Stimulated activated CD4-positive, alpha-beta T cell treated with anti-CD3 and anti-CD28 coated beads, Interleukin-2, amount 100 ng/mL, for 48 hours (primary cell): ENCODE measurements around the gene AMBRA1.

Experiments
- DNase-seq, 2 donors: peaks; one replicate each; pipeline ENCODE4 v3.0.0-alpha.2; 2020

The AMBRA1 gene

DNA sequence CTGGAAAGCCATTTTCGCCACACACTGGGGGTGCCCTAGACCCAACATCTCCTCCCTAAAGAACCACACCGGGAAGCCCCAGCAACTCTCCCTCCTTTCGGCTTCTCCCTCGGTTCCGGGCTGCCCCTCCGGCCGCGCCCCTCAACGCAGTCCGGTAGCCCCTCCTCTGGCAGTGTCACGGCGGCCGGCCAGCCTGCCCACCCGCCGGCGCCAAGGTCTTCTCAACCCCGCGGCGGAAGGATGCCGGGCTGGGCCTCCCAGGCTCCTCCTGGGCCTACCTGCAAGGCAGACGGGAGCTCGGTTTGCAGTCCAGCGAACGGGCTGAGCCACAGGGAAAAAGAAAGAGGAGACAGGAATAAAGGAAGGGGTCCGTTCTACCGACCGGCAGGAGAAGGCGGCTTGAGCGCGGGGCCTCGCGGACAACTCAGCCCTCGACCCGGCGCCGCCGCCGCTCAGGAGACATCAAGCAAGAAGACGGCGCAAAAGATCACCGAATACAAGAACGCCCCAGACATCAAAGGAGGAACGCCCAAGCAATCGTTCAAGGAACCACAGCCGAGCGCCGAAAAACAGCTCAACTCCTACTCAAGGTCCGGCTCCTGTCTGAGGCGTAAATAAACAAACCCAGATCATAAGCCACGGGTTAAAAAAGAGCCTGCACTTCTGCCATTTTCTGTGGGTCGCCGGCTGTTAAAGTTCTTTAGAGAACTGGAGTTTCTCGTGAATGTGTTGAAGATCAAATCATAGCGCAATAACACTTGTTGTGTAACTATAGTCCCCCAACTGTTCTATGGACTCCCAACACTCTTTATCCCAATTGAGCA, at the start of gene AMBRA1:
AMBRA1 (minus strand) TSS at position 474 of the 824 bp plus-strand sequence. CDS start 45,643 bp downstream, outside the sequence.
- peak; percentile 81 to 85 for DNase-seq

GRCh38 chr11:46643531-46643930, 49.7 kb upstream of the AMBRA1 start:
- no peak for DNase-seq

DNA sequence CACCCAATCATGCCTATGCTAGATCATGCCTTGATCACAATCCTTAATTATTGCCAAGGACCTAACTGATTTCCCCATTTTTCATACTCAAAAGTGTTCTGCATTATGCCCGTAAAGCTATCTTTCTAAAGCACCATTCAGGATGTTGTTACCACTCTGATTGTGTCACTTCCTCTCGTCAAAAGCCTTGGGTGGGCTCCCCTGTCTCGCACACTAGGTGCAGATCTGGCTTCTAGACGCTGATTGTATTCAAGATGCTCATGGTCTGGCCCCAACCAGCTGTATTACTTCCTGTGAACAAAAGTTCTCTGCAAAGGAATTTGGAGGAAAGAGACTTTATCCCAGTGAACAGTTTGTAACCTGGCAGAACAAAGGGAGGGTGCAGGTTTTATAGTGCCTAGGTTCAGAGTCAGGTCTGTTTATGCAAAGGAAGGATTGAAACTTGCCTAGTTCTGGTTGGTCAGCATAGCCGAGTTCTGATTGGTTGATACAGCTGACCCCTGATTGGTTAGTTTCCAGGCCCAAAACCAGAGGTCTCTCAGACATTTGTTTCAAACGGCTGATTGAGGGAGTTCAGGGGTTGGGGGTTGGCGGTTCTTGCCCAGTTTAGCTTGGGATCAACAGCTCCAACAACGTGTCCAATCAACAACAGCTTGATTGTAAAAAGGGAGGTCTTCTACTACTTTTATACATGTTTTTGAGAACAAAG, 49.0 kb upstream of the AMBRA1 start:
- DNase-seq, result no peak

DNA sequence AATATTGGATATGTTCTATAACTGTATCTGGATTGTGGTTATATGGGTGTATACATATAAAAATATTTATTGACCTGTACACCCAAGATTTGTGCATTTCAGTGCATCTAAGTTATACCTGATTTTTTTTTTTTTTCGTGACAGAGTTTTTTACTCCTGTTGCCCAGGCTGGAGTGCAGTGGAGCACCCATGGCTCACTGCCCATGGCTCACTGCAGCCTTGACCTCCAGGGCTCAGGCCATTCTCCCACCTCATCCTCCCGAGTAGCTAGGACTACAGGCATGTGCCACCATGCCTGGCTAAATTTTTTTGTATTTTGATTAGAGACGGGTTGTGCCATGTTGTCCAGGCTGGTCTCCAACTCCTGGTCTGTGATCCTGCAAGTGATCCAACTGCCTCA, 47.8 kb upstream of the AMBRA1 start:
- DNase-seq, result no peak

DNA sequence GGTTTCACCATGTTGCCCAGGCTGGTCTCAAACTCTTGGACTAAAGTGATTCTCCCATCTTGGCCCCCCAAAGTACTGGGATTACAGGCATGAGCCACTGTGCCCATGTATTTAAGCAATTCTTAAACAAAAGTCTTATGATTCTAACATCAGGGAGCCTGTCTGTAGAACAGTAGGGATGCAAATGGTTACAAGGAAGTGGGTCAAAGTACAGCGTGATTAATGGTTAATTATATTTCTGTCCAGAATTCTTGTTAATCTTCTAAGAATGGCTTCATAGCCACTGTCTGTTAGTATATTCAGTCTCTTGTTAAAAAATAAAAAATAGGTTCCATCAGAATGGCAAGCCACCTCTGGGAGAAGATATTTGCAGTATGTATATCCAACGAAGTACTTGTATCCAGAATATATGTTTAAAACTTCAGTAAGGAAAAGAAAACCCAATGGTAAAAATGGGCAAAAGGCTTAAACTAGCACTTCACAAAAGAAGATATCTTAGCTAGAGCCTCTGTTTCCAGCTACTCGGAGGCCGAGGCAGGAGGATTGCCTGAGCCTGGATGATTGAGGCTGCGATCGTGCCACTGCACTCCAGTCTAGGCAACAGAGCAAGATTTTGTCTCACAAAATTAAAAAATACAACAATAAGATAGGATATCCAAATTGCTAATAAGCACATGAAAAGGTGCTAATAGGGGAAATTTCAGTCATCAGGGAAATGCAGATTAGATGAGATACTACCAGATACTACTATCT, 46.4 kb upstream of the AMBRA1 start:
- DNase-seq, result no peak

- DNase-seq, result no peak
Observed at GRCh38 chr11:46639197-46639839, 45.5 kb upstream of the AMBRA1 start.

DNA sequence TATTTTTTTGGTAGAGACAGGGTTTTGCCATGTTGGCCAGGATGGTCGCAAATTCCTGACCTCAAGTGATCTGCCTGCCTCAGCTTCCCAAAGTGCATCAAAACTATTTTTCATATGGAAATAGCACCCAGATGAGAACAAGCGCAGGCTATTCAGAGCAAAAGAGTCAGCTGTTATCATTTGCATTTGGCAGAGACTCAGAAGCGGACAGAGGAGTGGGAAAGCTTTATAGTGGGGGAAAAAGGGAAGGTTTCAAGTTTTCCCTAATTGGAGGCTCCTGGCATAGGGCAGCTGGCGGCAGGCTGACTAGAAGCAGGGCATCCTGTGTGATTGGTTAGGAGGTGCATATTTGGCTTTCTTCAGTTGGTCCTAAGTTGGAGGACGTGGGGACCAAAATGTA, 43.7 kb upstream of the AMBRA1 start:
- no peak for DNase-seq

DNA sequence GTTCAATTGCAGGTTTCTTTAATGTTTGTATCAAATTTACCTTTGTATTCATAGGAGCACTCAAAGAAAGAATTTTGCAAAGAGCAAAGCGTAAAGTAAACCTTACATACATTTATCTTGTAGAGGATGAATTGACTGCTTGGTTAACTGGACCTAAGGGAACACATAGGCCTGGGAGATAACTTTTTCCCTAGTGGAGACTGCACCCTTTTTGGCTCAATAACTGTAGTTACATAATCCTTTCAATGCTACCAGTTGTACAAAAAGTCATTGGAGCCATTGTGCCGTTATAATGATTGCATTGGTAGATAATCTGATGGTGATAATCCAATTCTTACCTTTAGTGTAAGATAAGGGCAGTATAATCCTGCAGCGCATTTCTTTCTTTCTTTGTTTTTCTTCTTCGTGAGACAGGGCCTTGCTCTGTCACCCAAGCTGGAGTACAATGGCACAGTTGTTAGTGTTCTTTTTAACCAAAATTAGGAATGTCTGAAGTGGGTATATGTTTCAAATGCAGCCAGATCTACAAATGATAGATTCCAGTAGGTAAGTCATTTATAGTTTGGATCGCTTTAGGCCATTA, 41.8 kb upstream of the AMBRA1 start:
- DNase-seq, result no peak

DNA sequence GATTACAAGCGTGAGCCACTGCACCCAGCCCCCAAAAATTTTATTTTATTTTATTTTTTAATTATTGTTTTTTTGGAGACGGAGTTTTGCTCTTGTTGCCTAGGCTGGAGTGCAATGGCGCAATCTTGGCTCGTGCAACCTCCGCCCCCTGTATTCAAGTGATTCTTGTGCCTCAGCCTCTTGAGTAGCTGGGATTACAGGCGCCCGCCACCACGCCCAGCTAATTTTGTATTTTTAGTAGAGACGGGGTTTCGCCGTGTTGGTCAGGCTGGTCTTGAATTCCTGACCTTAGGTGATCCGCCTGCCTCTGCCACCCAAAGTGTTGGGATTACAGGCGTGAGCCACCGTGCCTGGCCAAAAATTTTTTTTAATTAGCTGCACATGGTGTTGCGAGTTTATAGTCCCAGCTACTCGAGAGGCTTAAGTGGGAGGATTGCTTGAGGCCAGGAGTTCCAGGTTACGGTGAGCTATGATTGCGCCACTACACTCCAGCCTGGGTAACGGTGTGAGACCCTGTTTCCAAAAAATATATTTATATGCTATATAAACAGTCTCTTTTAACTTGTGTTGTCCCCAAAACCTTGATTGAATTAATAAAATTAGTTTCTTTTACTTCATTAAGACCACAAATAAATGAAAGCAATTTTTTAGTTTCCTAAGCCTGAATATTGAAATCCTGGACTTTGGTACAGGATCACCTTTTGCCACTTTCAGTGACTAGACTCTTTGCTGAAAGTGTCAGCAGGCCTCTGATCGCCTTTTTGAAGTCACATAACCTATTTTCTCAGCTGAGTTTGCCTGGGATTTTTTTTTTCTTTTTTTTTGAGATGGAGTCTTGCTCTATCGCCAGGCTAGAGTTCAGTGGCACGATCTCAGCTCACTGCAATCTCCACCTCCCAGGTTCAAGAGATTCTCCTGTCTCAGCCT, 39.7 kb upstream of the AMBRA1 start:
- DNase-seq, result no peak

DNA sequence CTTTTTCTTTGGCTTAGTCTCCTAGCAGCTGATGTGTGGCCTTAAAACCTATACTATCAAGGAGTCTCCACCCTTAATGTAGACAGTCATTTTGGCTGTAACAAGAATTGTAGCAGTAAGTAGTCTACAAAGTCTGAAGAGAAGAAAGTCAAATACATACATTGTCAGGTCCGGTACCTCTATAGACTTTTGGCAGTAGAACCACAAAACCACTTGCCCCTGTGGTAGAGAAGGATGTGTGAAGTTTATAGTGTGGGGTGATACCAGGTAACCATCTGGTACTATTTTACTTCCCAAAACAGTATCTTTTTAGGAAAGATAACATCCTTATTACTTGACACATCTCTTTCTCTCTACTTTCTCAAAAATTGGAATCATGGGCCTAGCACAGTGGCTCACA, 38.7 kb upstream of the AMBRA1 start:
- DNase-seq, result no peak

GRCh38 chr11:46631676-46632075, 37.9 kb upstream of the AMBRA1 start:
- DNase-seq, result no peak

DNA sequence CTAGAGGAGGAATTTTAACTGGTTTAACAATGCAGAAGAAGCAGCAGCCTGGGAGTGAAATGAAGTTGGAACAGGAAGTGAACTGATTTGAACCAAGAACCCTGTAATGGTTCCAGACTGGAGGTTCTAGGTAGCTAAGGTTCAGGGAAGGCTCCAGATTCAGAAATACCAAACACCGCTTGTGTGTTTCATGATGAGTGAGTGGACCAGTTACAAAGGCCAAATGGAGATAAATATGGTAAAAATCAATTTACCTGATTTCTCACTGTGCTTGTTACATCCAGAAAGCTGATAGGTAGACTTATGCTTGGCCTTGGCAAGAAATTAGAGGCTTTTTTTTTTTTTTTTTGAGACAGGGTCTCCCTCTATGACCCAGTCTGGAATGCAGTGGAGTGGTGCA, 36.4 kb upstream of the AMBRA1 start:
- no peak for DNase-seq

DNA sequence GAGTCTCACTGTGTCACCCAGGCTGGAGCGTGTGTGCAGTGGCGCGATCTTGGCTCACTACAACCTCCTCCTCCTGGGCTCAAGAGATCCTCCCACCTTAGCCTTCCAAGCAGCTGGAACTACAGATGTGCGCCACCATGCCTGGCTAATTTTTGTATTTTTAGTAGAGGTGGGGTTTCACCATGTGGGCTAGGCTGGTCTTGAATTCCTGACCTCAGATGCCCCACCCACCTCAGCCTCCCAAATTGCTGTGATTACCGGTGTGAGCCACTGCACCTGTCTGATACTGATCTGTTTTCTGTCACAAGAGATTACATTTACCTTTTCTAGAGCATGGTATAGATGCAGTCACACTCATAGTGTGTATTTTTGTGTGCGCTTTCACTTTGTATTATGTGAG, 35.1 kb upstream of the AMBRA1 start:
- DNase-seq, result no peak

DNA sequence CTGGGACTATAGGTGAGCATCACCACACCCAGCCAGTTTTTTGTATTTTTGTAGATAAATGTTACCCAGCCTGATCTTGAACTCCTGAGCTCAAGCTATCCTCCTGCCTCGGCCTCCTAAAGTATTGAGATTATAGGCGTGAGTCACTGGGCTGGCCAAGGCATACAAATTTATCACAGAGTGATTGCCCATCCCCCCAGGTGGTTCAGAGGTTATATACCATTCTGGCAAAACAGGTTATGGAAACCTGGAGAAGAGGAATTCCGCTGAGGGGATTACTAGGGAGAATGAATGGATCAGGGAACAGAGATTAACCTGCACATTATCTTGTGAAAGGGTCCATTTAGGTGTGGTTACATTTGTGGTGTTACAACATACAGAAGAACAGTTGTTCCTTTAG, 31.6 kb upstream of the AMBRA1 start:
- no peak for DNase-seq

GRCh38 chr11:46618837-46619236, 25.0 kb upstream of the AMBRA1 start:
- DNase-seq, result no peak

- no peak for DNase-seq
Observed at GRCh38 chr11:46617972-46618314, 24.1 kb upstream of the AMBRA1 start.

DNA sequence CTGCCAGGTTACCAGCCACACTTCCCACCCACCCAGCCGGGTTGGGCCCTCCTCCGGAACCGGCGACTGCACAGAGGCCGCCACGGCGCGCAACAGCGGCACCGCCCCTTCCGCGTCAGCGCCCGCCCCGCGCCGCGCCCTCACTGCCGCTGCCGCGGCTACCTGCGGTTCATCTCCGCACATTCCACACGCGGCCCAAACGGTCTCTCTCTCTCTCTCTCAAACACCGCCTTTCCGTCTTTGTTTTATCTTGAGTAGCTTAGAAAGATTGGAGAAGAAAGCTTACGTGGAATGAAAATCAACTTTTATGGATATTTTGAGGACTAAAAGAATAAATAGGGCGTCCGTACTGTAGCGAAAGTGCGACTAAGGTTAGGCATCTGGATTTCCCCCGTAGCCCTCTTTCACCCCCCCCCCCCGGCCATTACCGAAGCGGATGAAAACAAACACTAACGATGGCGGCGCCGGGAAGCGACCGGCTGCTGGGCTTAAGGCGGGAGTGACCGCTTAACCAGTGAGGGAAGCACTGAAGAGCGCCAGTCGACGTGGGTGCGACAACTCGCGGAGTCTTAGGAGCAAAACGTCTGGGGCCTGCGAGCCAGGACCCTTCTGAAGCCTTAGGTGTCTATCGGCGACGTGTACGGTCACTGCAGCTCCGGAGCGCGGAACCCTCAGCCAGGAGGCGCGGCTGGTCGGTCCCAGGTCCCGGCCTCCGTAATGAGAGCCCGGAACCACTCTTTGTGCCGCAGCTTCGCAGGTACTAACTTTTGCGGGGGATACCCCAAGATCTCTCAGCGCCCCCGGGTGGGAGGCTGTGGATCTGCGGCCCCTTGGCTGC, 23.5 kb upstream of the AMBRA1 start, which contains the start of the genes ATG13 and HARBI1:
ATG13 (plus strand) TSS at position 420 of the 838 bp plus-strand sequence. CDS start 26,739 bp downstream, outside the sequence.
HARBI1 (minus strand) TSS at position 94 of the 838 bp plus-strand sequence. CDS start 990 bp downstream, outside the sequence.
- peak; percentile 88 to 92 for DNase-seq

DNA sequence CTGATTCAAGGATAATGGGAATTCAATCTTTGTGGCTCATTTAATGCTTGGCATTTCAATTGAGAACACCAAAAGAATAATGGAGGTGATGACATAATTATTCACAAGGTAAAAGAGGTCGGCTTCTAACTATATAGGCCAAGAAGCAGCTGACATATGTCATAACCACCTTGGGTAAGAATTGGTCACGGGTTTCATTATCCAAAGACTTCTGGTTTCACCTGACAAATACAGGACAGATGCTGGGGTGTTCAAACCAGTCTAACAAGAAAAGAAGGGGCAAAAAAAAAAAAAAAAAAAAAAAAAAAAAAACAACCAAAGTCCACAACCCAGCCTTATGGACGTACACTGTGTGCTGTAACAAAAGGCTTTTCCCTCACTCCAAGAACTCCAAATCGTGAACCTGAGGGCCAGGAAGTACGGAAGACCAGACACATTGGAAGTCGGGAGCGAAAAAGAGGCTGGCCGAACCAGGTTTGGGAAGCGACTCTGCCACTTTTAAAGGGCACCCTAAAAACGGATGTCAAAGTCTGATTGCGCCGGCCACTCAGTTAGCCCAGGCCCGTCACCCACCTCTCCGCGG, 22.8 kb upstream of the AMBRA1 start:
- DNase-seq, result no peak

DNA sequence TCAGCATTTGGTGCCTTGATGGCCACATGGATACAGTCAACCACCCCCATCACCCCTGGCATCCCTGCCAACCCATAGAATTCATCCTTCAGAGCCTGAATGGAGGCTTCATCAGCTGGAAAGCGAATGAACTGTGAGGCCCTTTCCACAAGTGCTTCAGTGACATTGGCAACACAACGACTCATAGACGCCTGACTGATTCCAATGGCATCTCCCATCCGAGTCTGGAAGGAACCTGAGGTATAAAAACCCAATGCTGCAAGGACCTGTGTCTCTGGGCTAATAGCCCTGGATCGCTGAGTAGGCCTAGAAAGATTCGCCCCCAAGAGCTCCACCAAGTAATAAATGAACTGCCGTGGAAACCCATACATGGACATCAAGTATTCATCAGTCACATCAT, 21.9 kb upstream of the AMBRA1 start:
- DNase-seq, result no peak

DNA sequence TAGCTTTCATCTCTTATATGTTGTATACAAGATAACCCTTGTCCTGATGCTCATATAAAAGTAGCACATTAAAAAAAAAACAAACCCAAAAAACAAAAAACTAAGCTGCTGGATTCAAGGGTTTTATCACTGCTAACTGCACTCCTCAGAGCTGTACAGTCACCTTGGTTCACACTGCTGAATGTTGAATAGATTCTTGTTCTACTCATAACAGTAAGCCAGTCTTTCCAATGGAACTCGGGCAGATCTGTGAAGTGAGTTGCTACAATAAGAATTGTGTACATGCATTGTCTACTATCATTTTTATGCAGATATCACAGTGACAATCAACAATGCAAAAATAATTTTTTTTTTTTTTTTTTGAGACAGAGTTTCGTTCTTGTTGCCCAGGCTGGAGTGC, 18.5 kb upstream of the AMBRA1 start:
- DNase-seq, result no peak
